NCI-H345 treated with DMSO at 0.1 percent for 48 hours (cell line): ENCODE data around the gene FLRT2.
A peak's percentile ranks its signal among the peaks of the same experiment; 100 is the strongest.

Experiments used
- DNase-seq: peaks from one replicate; lab custom pipeline; 2025; ENCODE audit not compliant: unreplicated experiment; lab: John Stamatoyannopoulos, UW

Gene FLRT2

GRCh38 chr14:85594217-85594616 lies 64.3 kb downstream of the FLRT2 start:
- DNase-seq: no peak

GRCh38 chr14:85595981-85596380 lies 66.0 kb downstream of the FLRT2 start:
- DNase-seq: peak; percentile 40

DNA sequence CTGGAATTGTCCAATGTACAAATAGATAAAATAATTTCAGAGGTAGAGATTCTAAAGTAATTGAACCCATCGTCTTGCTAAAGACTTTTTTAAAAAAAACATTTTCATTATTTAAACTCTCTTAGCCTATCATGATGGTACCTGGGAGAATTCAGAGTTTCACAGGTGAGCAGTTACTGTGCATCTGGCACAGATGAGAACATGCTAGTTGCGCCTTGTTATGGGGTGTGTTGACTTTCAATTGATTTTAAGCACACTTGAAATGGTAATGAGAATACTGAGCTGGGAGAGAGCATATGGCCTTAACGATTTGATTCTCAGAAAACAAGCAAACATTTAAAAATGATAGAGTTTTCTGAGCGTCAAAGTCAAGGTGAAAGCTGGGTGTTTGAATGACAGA lies 66.6 kb downstream of the FLRT2 start:
- peak; percentile 95 for DNase-seq

GRCh38 chr14:85597701-85598100 lies 67.8 kb downstream of the FLRT2 start:
- DNase-seq: no peak

- no peak for DNase-seq
Observed at GRCh38 chr14:85599939-85600338, 70.0 kb downstream of the FLRT2 start.

DNA sequence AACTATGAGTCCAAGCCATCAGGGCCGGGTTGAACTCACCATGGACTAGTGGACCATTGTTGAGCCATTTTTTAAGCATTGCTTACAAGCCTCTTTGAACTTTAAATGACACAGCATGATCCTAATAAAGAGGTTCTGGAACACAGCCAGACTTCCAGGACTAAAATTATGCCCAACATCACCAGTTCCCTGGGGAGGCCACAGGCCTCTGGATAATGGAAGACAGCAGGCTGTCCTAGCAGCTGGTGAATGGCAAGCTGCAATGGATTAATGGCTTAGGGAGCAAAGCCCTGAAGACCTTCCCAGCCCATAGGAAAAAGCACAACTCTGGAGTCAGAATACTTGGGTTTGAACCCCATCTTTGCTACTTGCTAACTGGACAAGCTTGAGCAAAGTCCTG lies 71.3 kb downstream of the FLRT2 start:
- peak; percentile 89 for DNase-seq

DNA sequence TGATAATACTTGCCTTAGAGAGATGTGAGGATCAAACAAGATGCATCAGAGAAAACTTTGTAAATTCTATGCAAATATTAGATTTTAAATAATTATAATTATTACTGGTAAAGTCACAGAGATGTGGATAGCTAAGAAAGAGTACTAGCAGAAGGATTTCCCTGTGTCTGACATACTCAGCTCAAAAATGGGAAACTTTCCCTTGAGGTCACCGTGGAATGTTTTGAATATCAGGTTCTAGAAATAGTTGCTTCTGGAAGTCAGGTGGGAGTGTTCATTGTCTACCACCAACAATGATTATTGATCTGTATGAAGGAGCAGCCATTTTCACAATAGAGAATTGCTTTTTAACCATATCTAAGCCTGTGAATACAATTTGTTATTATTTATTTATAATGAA lies 71.7 kb downstream of the FLRT2 start:
- no peak for DNase-seq

- no peak for DNase-seq
Observed at GRCh38 chr14:85602345-85602744, 72.4 kb downstream of the FLRT2 start.

DNA sequence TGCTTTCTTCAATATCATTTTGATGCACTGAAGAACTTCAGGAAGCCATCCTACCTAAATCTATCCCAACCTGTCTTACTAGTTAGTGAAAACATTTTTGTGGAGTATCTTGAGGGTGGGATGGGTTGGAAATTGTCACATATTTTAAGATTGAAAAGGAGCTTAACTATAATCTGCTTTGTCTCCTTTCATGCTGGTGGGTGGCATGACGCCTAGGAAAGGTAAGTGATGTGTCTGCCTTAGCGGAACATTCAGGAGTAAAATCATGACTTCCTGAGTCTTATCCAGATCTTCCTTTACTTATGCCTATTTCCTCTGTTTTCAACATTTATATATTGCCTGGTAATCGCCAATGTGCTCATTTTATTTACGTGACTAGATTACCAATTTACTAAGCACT lies 74.1 kb downstream of the FLRT2 start:
- DNase-seq: no peak

GRCh38 chr14:85604714-85605113 lies 74.8 kb downstream of the FLRT2 start:
- no peak for DNase-seq

DNA sequence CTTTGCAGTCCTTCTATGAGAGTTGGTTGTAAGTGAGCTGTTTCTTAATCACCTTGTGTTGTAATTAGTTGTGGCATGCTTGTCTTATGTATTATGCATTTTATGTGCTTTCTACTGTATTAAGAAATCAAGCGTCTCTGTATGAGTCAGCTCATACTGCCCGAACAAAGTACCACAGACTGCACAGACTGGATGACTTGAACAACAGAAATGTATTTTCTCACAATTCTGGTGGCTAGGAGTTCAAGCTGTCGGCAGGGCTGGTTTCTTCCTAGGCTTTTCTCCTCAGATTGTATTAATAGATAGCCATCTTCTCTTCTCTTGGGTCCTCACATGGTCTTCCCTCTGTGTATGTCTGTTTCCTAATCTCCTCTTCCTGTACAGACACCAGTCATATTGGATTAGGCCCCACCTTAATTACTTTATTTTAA lies 77.7 kb downstream of the FLRT2 start:
- no peak for DNase-seq

GRCh38 chr14:85613496-85613895 lies 83.6 kb downstream of the FLRT2 start:
- DNase-seq: no peak

DNA sequence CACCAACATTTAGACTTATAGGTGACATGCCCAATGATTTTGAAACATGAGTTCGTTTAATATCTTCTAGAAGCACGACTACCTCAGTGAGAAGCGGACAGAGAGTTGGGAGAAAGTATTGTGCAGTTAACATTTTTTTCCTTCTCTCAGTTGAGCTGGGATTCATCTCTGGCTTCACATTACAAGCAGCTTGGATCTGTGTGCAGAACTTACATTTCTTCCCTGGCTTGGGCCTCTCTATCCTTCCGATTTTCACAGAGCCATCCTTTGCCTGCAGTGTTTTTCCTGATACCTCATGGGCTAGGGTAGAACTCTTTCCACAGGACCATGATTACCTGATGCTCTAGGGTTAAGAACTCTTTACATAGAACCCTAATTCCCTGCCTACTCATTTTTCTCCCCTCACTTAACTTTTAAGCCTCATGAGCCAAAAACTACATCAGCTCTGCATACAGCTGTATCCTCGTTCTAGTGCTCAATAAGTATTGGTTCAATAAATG lies 86.5 kb downstream of the FLRT2 start:
- DNase-seq: no peak

- no peak for DNase-seq
Observed at GRCh38 chr14:85616886-85617285, 86.9 kb downstream of the FLRT2 start.

- DNase-seq: no peak
Observed at GRCh38 chr14:85617791-85618190, 87.8 kb downstream of the FLRT2 start.

GRCh38 chr14:85618390-85618789 lies 88.4 kb downstream of the FLRT2 start:
- DNase-seq: no peak

GRCh38 chr14:85618978-85619377 lies 89.0 kb downstream of the FLRT2 start:
- DNase-seq: no peak

DNA sequence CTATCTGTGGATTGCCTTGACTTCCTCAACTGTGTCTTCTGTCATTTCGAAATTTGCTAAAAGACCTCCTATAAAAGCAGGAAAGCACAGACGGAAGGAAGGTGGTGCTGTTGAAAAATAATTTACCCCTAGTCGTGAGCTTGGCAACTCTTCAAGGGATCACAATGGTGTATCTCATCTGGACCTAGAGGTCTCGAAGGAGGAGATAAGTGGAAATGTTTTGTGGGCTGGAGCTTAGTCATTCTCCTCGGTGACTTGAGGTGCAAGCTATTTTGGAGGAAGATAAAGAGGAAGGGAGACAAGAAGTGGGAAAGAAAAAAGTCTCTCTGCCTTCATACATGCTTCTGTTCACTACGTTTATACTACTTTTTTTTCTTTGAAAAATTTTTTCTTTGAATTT lies 89.9 kb downstream of the FLRT2 start:
- no peak for DNase-seq

- DNase-seq: no peak
Observed at GRCh38 chr14:85620947-85621346, 91.0 kb downstream of the FLRT2 start.

DNA sequence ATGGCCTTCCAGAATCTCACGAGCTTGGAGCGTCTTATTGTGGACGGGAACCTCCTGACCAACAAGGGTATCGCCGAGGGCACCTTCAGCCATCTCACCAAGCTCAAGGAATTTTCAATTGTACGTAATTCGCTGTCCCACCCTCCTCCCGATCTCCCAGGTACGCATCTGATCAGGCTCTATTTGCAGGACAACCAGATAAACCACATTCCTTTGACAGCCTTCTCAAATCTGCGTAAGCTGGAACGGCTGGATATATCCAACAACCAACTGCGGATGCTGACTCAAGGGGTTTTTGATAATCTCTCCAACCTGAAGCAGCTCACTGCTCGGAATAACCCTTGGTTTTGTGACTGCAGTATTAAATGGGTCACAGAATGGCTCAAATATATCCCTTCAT lies 92.2 kb downstream of the FLRT2 start:
- no peak for DNase-seq

DNA sequence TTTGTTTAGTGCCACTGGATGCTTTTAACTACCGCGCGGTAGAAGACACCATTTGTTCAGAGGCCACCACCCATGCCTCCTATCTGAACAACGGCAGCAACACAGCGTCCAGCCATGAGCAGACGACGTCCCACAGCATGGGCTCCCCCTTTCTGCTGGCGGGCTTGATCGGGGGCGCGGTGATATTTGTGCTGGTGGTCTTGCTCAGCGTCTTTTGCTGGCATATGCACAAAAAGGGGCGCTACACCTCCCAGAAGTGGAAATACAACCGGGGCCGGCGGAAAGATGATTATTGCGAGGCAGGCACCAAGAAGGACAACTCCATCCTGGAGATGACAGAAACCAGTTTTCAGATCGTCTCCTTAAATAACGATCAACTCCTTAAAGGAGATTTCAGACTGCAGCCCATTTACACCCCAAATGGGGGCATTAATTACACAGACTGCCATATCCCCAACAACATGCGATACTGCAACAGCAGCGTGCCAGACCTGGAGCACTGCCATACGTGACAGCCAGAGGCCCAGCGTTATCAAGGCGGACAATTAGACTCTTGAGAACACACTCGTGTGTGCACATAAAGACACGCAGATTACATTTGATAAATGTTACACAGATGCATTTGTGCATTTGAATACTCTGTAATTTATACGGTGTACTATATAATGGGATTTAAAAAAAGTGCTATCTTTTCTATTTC lies 93.2 kb downstream of the FLRT2 start:
- DNase-seq: no peak

DNA sequence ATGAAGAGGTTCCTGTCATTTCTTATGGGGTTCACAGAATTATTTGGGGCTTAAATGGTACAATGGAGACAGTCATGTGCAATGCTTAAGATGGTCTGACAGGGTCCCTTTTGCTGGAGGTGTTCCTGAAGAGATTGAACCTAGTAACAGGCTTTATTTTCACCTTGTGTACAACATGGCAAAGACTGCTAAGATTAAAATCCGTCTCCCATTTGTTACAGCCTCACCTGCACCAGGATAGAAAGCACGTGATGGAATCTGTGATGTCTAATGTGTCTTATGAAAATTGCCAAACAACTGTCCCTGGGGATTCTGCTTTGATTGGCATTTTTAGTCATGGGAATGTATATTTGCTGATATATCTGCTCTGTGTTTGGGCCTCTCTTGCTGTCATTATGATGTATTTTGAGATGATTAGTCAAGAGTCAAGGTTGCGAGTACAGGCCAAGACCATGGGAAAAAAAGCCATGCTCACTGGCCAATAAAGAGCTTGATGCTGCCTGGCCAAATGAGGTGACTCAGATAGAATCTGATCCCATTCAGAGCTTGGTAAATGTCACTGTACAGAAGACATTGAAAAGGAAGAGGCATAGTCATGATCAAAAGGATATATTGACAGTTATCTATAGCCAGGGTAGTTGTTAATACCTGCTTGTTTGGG lies 96.1 kb downstream of the FLRT2 start:
- no peak for DNase-seq

DNA sequence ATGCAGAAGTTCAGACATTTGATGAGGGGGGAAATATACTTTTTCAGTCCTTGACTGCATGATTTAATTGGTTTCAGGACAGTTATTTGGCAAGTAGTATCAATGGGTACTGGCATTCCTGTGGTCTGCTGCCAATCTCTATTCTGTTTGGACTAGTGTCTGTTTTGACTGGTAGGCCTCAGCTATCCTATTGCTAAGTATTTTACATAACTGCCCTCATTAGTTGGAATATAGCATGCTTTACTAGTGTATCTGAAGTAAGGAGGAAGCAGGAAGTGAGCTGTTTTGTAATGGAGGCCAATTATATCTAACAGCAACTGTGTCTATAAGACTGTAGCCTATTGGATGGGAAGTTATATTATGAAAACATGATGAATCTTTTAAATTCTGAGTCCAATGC lies 104.3 kb downstream of the FLRT2 start:
- DNase-seq: no peak
